T-helper 1 cell (primary cell): Measurements from ENCODE around the gene PI4KB.
"Not testable (repeated sequence)": the region's sequence is repeated elsewhere in the genome, so short reads cannot be mapped to it uniquely, and the experiment has no call there.

Source experiments
- DNase-seq, 5 donors: peaks; one replicate each; pipeline ENCODE4 v3.0.0-alpha.2; 2012 to 2020

PI4KB gene

GRCh38 chr1:151281225-151281968 is 45.8 kb downstream of the PI4KB start:
- peak; percentile 84 to 98 (median 89) for DNase-seq

DNA sequence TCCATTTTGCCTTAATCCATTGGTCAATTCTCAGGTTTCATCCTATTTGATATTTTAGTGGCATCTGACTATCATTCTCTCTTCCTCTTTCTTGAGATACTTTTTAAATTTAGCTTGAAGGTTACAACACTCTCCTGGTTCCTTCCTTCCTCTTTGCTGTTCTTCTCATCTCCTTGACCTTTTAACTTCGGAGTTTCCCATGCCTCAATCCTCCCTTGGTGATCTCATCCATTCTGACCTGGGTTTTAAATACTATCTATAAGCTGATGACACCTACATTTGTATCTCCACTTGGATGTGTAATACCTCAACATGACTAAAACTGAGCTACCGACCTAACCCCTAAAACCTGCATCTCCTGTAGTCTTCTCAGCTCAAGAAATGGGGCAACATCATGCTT is 50.0 kb downstream of the PI4KB start:
- no peak for DNase-seq

- not testable (repeated sequence) for DNase-seq
Measured at GRCh38 chr1:151275341-151275740, 51.9 kb downstream of the PI4KB start.

GRCh38 chr1:151273924-151274466 is 53.2 kb downstream of the PI4KB start:
- DNase-seq = no peak

GRCh38 chr1:151267760-151268159 is 59.5 kb downstream of the PI4KB start:
- DNase-seq = no peak

- no peak for DNase-seq
Measured at GRCh38 chr1:151266821-151267220, 60.4 kb downstream of the PI4KB start.

GRCh38 chr1:151266315-151266714 is 60.9 kb downstream of the PI4KB start:
- DNase-seq = no peak

DNA sequence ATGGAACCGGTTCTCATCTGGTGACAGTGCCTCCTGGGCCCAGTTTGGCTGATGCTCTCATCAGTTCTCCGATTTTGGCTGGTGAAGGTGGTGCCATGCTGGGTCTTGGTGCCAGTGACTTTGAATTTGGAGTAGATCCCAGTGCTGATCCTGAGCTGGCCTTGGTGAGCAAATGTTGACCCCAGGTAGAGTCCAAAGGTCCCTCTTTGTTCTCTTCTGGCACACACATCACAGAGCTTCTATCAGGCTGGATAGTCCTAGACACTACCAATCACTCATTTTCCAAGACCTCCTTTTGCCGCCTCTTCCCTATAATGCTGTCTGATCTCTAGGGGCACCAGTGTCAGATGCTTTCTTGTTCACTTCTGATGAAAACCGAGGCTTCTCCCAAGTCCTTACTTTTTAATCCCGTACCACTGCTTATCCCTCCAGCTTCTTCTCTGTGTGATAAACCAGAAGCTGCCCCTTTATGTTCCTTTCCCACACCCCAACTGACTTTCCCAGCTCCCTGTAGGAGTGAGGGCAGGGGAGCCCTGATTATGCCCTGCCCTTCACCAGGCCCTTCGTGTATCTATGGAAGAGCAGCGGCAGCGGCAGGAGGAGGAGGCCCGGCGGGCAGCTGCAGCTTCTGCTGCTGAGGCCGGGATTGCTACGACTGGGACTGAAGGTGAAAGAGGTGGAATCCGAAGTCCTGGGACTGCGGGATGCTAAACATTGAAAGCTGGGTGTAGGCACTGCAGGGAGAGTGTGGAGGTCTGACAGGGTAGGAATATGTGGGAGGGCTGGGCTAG is 61.6 kb downstream of the PI4KB start:
- no peak for DNase-seq

DNA sequence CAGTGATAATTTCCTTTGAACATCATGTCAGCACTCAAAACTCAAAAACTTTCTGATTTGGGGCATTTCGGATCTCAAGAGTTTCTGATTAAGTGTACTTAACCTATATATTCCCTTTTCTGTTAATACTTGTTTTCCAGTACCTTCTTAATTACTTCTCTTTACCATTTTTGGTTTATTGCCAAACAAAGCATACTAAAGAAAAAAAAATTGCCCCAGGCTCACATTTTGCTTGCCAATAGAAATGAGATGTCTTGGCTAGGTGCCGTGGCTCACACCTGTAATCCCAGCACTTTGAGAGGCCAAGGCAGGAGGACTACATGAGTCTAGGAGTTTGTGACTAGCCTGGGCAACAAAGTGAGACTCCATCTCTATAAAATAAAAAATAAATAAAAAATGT is 67.9 kb downstream of the PI4KB start:
- DNase-seq = no peak

DNA sequence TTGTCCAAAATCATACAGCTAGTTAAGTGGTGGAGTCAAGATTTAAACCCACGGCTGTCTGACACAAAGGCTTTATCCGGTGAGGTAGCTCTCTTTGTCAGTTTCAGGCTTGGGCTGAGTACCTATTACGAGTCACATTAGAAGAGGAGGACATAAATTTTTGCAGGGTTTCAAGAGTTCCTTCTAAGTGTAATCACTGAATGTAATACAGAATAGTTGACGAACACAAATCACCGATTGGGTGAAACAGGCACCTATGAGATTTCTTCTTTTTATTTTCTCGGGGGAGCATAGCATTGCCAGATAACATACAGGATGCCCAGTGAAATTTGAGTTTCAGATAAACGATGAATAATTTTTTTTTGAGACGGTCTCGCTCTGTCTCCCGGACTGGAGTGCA is 71.8 kb downstream of the PI4KB start:
- DNase-seq = no peak

- DNase-seq = peak; percentile 84 to 95 (median 89)
Measured at GRCh38 chr1:151254217-151255213, 72.7 kb downstream of the PI4KB start, which contains the start of gene PSMD4. Gene PSMD4 (plus strand): TSS chr1:151254734. CDS start chr1:151254783, 49 bp downstream.

DNA sequence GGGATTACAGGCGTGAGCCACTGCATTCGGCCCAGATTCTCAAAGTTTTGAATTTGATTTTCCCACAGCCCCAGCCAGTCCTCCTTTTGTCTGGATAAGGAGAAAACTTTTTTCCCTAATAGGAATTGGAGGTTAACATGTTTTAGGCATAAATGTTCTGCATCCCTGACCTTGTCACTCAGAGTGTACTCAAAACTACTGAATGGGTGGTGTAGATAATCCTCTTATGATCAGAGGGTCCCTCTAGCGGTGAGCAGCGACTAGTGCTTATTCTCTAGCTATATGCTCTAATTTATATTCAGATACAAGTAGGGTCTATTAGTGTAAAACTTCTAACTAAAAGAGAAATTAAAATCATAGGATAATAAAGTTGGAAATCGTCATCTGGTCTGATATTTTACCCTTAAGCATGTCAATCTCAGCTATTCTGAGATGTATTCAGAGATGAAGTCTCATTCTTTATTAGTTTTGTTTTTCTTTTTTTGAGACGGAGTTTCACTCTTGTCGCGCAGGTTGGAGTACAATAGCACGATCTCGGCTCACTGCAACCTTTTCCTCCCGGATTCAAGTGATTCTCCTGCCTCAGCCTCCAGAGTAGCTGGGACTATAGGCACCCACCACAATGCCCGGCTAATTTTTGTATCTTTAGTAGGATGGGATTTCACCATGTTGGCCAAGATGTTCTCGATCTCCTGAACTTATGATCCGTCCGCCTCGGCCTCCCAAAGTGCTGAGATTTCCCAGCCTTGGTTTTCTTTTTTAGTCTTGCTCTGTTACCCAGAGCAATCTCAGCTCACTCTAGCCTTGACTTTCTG is 75.4 kb downstream of the PI4KB start:
- DNase-seq = peak; percentile 27 to 76 (median 48)

GRCh38 chr1:151246786-151247185 is 80.4 kb downstream of the PI4KB start:
- no peak for DNase-seq

GRCh38 chr1:151243683-151244216 is 83.5 kb downstream of the PI4KB start:
- no peak for DNase-seq

- DNase-seq = no peak
Measured at GRCh38 chr1:151242442-151242841, 84.8 kb downstream of the PI4KB start.
